ENCODE data around the gene UNC45A. TPM values are rescaled to one million over a fixed set of nuclear protein-coding genes. Genes with fewer than 3 reads are reported as not detected.

UNC45A gene
- total RNA-seq, 4 donors from 2014 or later = 63.7 to 116 (median 100) TPM

- 100% methylated on average over 5 of the region's 6 CpGs; no CpG with 5 or more reads in 1 of the 2 donors for WGBS, 2 donors (ENCODE audit: low coverage in 1 of 2)
- no peak overlapping the region for H3K4me3 ChIP-seq
These were observed 15.6 kb downstream of the UNC45A start for GRCh38 chr15:90950676-90951075.

DNA sequence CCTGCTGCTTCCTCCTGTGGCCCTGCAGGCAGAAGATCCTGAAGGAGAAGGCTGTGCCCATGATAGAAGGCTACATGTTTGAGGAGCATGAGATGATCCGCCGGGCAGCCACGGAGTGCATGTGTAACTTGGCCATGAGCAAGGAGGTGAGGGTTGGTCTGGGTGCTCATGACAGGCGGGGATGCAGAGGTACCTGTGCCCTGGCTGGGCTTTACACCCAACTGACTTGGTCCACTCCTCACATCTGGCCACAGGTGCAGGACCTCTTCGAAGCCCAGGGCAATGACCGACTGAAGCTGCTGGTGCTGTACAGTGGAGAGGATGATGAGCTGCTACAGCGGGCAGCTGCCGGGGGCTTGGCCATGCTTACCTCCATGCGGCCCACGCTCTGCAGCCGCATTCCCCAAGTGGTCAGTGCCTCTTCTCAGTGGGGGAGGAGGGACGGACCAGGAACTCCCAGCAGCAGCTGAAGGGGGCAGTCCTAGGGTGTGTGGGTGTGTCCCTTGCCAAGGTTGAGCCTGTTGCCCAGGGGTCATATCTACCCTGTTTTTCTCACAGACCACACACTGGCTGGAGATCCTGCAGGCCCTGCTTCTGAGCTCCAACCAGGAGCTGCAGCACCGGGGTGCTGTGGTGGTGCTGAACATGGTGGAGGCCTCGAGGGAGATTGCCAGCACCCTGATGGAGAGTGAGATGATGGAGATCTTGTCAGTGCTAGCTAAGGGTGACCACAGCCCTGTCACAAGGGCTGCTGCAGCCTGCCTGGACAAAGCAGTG, 18.0 kb downstream of the UNC45A start:
- ATAC-seq = no peak
- H3K9me3 ChIP-seq = no peaks in the 10 kb centered on the region
- no peaks in the 10 kb centered on the region for H3K27me3 ChIP-seq
- TF ChIP-seq POLR2AphosphoS5 (IDR thresholded peaks at IDR 0.05) = no peak
- TF ChIP-seq, protein P1, sequence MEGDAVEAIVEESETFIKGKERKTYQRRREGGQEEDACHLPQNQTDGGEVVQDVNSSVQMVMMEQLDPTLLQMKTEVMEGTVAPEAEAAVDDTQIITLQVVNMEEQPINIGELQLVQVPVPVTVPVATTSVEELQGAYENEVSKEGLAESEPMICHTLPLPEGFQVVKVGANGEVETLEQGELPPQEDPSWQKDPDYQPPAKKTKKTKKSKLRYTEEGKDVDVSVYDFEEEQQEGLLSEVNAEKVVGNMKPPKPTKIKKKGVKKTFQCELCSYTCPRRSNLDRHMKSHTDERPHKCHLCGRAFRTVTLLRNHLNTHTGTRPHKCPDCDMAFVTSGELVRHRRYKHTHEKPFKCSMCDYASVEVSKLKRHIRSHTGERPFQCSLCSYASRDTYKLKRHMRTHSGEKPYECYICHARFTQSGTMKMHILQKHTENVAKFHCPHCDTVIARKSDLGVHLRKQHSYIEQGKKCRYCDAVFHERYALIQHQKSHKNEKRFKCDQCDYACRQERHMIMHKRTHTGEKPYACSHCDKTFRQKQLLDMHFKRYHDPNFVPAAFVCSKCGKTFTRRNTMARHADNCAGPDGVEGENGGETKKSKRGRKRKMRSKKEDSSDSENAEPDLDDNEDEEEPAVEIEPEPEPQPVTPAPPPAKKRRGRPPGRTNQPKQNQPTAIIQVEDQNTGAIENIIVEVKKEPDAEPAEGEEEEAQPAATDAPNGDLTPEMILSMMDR (IDR thresholded peaks at IDR 0.05) = no peak
- TF ChIP-seq EP300 (IDR thresholded peaks at IDR 0.05) = no peak
- no peak for TF ChIP-seq POLR2A (IDR thresholded peaks at IDR 0.05)
- H3K27ac ChIP-seq = no peak overlapping the region
- H3K4me1 ChIP-seq = peaks cover 2 to 33% (median 16%) of the 10 kb centered on the region in 3 donors
- WGBS, 2 donors (ENCODE audit: low coverage in 1 of 2) = 65% methylated on average over 4 of the region's 14 CpGs; no CpG with 5 or more reads in 1 of the 2 donors
- H3K4me3 ChIP-seq = no peak overlapping the region
- peaks cover 0 to 60% of the 10 kb centered on the region in 2 donors for H3K36me3 ChIP-seq

More at GRCh38 chr15:90950676-90951075, 15.6 kb downstream of the UNC45A start:
- Histone ChIP-seq H3K36me3 (peaks cover 0 to 84% of the 10 kb centered on the region in 2 donors), H3K27ac (no peak overlapping the region), H3K4me1 (peaks cover 2 to 10% (median 4%) of the 10 kb centered on the region in 3 donors), H3K27me3 (no peaks in the 10 kb centered on the region), H3K9me3 (no peaks in the 10 kb centered on the region)
- ATAC-seq = no peak
- no peak for TF ChIP-seq POLR2A (IDR thresholded peaks at IDR 0.05)
- TF ChIP-seq, protein P1 (IDR thresholded peaks at IDR 0.05) = no peak
- TF ChIP-seq POLR2AphosphoS5 (IDR thresholded peaks at IDR 0.05) = no peak
- no peak for TF ChIP-seq EP300 (IDR thresholded peaks at IDR 0.05)

DNA sequence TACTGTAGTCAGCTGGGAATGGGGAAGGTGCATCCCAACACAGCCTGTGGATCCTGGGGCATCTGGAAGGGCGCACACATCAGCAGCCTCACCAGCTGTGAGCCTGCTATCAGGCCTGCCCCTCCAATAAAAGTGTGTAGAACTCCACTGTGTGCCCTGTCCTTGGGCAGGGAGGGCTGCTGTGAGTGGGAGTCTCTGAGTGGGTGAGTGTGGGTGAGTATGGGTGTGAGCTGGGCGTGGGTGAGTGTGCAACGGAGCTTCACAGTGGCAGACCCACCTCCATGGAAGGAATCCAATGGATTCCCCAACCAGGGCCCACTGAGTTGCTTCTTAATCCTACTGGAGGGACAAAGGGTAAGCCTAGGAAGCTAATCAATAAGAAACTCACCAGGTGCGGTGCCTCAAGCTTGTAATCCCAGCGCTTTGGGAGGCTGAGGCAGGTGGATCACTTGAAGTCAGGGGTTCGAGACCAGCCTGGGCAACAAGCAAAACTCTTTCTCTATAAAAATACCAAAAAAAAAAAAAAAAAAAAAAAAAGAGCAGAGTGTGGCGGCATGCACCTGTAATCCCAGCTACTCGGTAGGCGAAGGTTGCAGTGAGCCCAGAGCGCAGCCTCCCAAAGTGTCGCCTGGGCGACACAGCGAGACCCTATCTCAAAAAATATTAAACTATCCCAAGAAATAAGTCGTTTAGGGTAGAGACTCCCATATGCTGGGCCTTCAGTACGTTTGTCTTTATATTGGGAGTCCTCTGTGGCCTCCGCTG, 19.0 kb downstream of the UNC45A start:
- TF ChIP-seq POLR2A (IDR thresholded peaks at IDR 0.05) (no peak), EP300 (IDR thresholded peaks at IDR 0.05) (no peak), POLR2AphosphoS5 (IDR thresholded peaks at IDR 0.05) (no peak)
- TF ChIP-seq, protein P1 (IDR thresholded peaks at IDR 0.05) = no peak
- Histone ChIP-seq H3K4me3 (peak overlapping the region in 1 of 2 donors; percentile 89), H3K36me3 (peaks cover 0 to 50% of the 10 kb centered on the region in 2 donors), H3K9me3 (no peaks in the 10 kb centered on the region), H3K27me3 (no peaks in the 10 kb centered on the region), H3K27ac (peak overlapping the region in 3 of 4 donors; percentile 93 to 97 (median 94)), H3K4me1 (peaks cover 2 to 44% (median 16%) of the 10 kb centered on the region in 3 donors)
- no peak for ATAC-seq
- 78 to 100% methylated on average over 1 to 12 of the region's 16 CpGs for WGBS, 2 donors (ENCODE audit: low coverage in 1 of 2)

DNA sequence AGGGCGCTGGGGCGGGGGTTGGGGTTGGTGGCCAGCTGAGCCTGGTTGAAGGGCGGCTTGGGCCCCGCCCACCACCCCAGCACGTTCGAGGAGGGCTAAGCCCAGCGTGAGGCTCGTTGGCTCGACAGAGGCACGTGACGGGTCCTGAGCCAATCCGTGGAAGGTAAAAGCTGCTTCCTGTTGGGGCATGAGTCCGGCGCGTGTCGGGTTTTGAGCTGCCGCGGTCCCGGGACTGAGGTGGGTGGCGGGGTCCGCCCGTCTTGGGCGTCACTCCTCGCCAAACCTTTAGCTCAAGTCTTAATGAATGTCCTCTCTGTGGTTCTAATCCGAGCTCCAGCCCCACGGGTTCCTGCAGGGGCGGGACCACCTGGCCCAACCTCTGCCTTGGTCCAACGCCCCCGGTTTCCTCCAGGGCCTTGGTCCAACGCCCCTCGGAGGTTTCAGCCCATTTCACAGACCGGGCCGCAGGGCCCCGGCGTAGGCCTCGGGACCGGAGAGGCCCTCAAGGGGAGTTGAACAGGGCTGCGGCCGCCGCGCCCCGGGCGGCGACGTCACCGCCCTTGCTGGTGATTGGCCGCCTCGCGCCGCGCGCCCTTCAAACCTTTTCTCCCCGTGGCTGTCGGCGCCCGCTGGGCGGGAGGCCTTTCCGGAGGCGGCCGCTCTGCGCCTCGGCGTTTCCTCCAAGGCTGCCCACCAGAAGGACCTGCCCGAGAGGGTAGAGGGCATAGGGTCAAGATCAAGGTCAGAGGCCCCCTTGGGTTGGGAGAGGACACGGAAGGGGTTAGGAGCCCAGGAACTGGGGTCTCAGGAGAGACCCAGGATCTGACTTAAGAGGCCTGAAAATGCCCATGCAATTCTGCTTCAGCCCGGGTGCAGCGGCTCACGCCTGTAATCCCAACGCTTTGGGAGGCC, 19.9 kb downstream of the UNC45A start, which contains the start of gene RCCD1:
Gene RCCD1 (plus strand): TSS at position 173 of the 912 bp plus-strand sequence. CDS start 1,851 bp downstream, outside the sequence.
- WGBS, 2 donors (ENCODE audit: low coverage in 1 of 2) = 4% methylated on average over 5 of the region's 69 CpGs; no CpG with 5 or more reads in 1 of the 2 donors
- peak within 1 kb of the TSS; percentile 72 to 97 (median 94) for H3K27ac ChIP-seq
- peaks cover 0 to 44% of the 10 kb centered on the region in 2 donors for H3K36me3 ChIP-seq
- H3K9me3 ChIP-seq = no peaks in the 10 kb centered on the region
- peaks cover 2 to 52% (median 16%) of the 10 kb centered on the region in 3 donors for H3K4me1 ChIP-seq
- peak within 1 kb of the TSS; percentile 60 to 89 for H3K4me3 ChIP-seq
- TF ChIP-seq, protein P1 (IDR thresholded peaks at IDR 0.05) = peak in 2 of 4 experiments; percentile 5 to 21
- TF ChIP-seq EP300 (IDR thresholded peaks at IDR 0.05) (no peak), POLR2A (IDR thresholded peaks at IDR 0.05) (peak; percentile 53), POLR2AphosphoS5 (IDR thresholded peaks at IDR 0.05) (peak; percentile 83)
- ATAC-seq = peak; percentile 96
- H3K27me3 ChIP-seq = no peaks in the 10 kb centered on the region
